HepG2 (cell line): ENCODE results near the gene MLLT1. TPM values are rescaled to one million over a fixed set of nuclear protein-coding genes. Genes with fewer than 3 reads are reported as not detected.

Source experiments
- ATAC-seq: fragments of 200-7000 bp; cut with Tn5 transposase; 3 replicates; pipeline ENCODE4 v1.9.1; 2020; ENCODE audit warnings: mild to moderate bottlenecking, moderate library complexity
- BruUV-seq: library from RNA; stranded (reverse); fragments of 400-500 nt; replicated peaks from 2 replicates; lab custom pipeline; 2021; lab: Mats Ljungman, UMichigan
- CTCF ChIA-PET: fragments of 300-600 bp; formaldehyde crosslinking; extraction: SDS; loops from one replicate; lab custom pipeline; 2021; ENCODE audit warnings: low total read pairs, inconsistent platforms, low intra/inter-chr PET ratio; lab: Yijun Ruan, JAX
- POLR2A ChIA-PET: fragments of 350-600 bp; sonication (Branson Sonifier 250); formaldehyde crosslinking; loops from one replicate; lab custom pipeline; 2020; ENCODE audit warnings: antibody characterized with exemption, inconsistent platforms; lab: Yijun Ruan, JAX
- DNase-seq: peaks from one replicate; pipeline ENCODE4 v3.0.0-alpha.2; 2015; ENCODE audit warnings: low spot score
- FAIRE-seq: peaks from 3 replicates; lab custom pipeline; 2011; peaks lifted over from hg19 to GRCh38; lab: Jason Lieb, UNC
- H2AFZ ChIP-seq: one replicate; pipeline ENCODE4 v1.6.1; 2011; ENCODE audit warnings: low read length, inconsistent platforms
- H3K27ac ChIP-seq: fragments of 300-600 bp; 3 replicates; pipeline ENCODE4 v1.8.0; 2011; ENCODE audit warnings: mixed run types, mild to moderate bottlenecking, mixed read lengths, low read length, inconsistent platforms; ENCODE audit not compliant: insufficient read depth; ENCODE audit errors: extremely low read length
- H3K27me3 ChIP-seq, 2 experiments: fragments of 200-600 bp in 1 of 2; 2 replicates in 1 of 2; 3 replicates in 1 of 2; pipeline versions ENCODE4 v1.6.0 to v1.8.0; 2011; ENCODE audit warnings: low read length in 2 of 2, mild to moderate bottlenecking in 2 of 2, moderate library complexity in 2 of 2, inconsistent platforms in 1 of 2; ENCODE audit not compliant: insufficient read depth in 2 of 2, control insufficient read depth in 1 of 2
- H3K36me3 ChIP-seq, 2 experiments: fragments of 200-600 bp in 1 of 2; replicated peaks in 1 of 2; 2 replicates in 1 of 2; 3 replicates in 1 of 2; pipeline versions ENCODE4 v1.5.1 to v1.8.0; 2011; ENCODE audit warnings: low read length in 2 of 2, inconsistent platforms in 1 of 2; ENCODE audit not compliant: insufficient read depth in 2 of 2, control insufficient read depth in 1 of 2
- H3K4me1 ChIP-seq: 2 replicates; pipeline ENCODE4 v1.5.1; 2012; ENCODE audit warnings: low read length, inconsistent platforms; ENCODE audit not compliant: insufficient read depth
- H3K4me2 ChIP-seq: 2 replicates; pipeline ENCODE4 v1.6.0; 2011; ENCODE audit warnings: low read depth, low read length, inconsistent platforms
- H3K4me3 ChIP-seq, 3 experiments: fragments of 200-600 bp in 1 of 3; sonication (generic), shearing (Covaris generic) in 1 of 3; replicated peaks in 1 of 3; 2 replicates each; pipeline ENCODE4 v1.5.1; 2011 to 2016; ENCODE audit warnings: low read length in 3 of 3, inconsistent platforms in 2 of 3, low read depth in 2 of 3, mild to moderate bottlenecking in 2 of 3, control low read depth in 1 of 3, mixed read lengths in 1 of 3; ENCODE audit not compliant: insufficient read depth in 1 of 3
- H3K79me2 ChIP-seq: one replicate; pipeline ENCODE4 v1.6.1; 2011; ENCODE audit warnings: low read length, inconsistent platforms; ENCODE audit not compliant: insufficient read depth
- H3K9ac ChIP-seq: 2 replicates; pipeline ENCODE4 v1.6.0; 2011; ENCODE audit warnings: mild to moderate bottlenecking, low read depth, low read length, inconsistent platforms; ENCODE audit not compliant: insufficient read depth
- H3K9me3 ChIP-seq: 2 replicates; pipeline ENCODE4 v1.5.1; 2012; ENCODE audit warnings: mild to moderate bottlenecking, low read length
- H4K20me1 ChIP-seq: 2 replicates; pipeline ENCODE4 v1.6.0; 2011; ENCODE audit warnings: inconsistent platforms, mild to moderate bottlenecking, low read length, moderate library complexity; ENCODE audit not compliant: insufficient read depth
- AGO2 ChIP-seq: fragments of 200-400 bp; formaldehyde crosslinking; optimal IDR thresholded peaks from 2 replicates; pipeline ENCODE3; 2017; ENCODE audit warnings: mild to moderate bottlenecking, low read depth, low read length, moderate library complexity
- CHCHD3 ChIP-seq: sonication (generic); formaldehyde crosslinking; IDR thresholded peaks from 2 replicates; pipeline ENCODE4 v1.8.0; 2022; ENCODE audit warnings: mild to moderate bottlenecking, missing genetic modification reagents, moderate library complexity
- HOXA3 ChIP-seq: sonication (generic); formaldehyde crosslinking; IDR thresholded peaks from 2 replicates; pipeline ENCODE4 v1.5.0; 2020; ENCODE audit warnings: missing genetic modification reagents
- JUND ChIP-seq: sonication (generic); formaldehyde crosslinking; IDR thresholded peaks from 2 replicates; pipeline ENCODE4 v1.8.0; 2022; ENCODE audit warnings: mild to moderate bottlenecking, missing genetic modification reagents
- KDM6A ChIP-seq: IDR thresholded peaks from 2 replicates; pipeline ENCODE4 v1.6.1; 2016; ENCODE audit warnings: low read depth
- NFYC ChIP-seq: IDR thresholded peaks from 2 replicates; pipeline ENCODE4 v1.6.1; 2016; ENCODE audit warnings: missing genetic modification reagents, missing compliant biosample characterization
- NR1H2 ChIP-seq: sonication (generic); formaldehyde crosslinking; IDR thresholded peaks from 2 replicates; pipeline ENCODE4 v1.8.1; 2022; ENCODE audit warnings: low read depth, missing genetic modification reagents, borderline replicate concordance
- POLR2AphosphoS5 ChIP-seq: IDR thresholded peaks from 2 replicates; pipeline ENCODE4 v1.6.1; 2012; ENCODE audit warnings: low read depth, low read length
- RBM22 ChIP-seq: fragments of 200-400 bp; formaldehyde crosslinking; optimal IDR thresholded peaks from 2 replicates; pipeline ENCODE3; 2017; ENCODE audit warnings: mild to moderate bottlenecking, low read length, moderate library complexity
- SIX1 ChIP-seq: sonication (generic); formaldehyde crosslinking; IDR thresholded peaks from 2 replicates; pipeline ENCODE4 v1.4.0; 2020; ENCODE audit warnings: missing genetic modification reagents, borderline replicate concordance
- ZNF776 ChIP-seq: sonication (generic); formaldehyde crosslinking; IDR thresholded peaks from 2 replicates; pipeline ENCODE4 v1.4.0; 2020; ENCODE audit warnings: mild to moderate bottlenecking, missing genetic modification reagents
- WGBS: methylation state at CpG from one replicate; pipeline ENCODE4 v1.1.6; 2017; ENCODE audit warnings: low lambda C conversion rate; 5-methylcytosine and 5-hydroxymethylcytosine counted together
- in situ Hi-C: cut with HindIII; loops from 2 replicates; pipeline ENCODE4 v1.10.0; 2017; ENCODE audit warnings: low pct_unique_long_range_greater_than_20kb; ENCODE audit not compliant: extremely low pct_ligation_motif_present
- intact Hi-C: fragments of 100-400 bp; cut with micrococcal nuclease; formaldehyde crosslinking; loops from one replicate; pipeline ENCODE4 v1.10.0; 2022; ENCODE audit not compliant: unreplicated experiment
- polyA plus RNA-seq, 8 experiments: library from polyadenylated mRNA; depleted of rRNA in 3 of 8; stranded (reverse) in 7 of 8; unstranded in 1 of 8; fragments of >200 nt; fragmentation: Illumina TruSeq in 4 of 8; extraction: Trizol in 4 of 8; gene quantifications; 2 replicates each; pipeline versions ENCODE4 v1.2.1 to v1.2.3, GENCODE V29; 2011 to 2016; ENCODE audit warnings: low read depth in 4 of 8, missing spikeins in 1 of 8, mixed read lengths in 1 of 8; ENCODE audit not compliant: insufficient read depth in 1 of 8
- total RNA-seq, 5 experiments: library from RNA; depleted of rRNA; stranded (reverse); fragments of >200 nt; fragmentation: Illumina TruSeq; extraction: Trizol; gene quantifications; 2 replicates each; pipeline ENCODE4 v1.2.3, GENCODE V29; 2016; ENCODE audit warnings: low read depth in 1 of 5
- TF ChIP-seq, protein P1 (sequence below): sonication (generic); formaldehyde crosslinking; IDR thresholded peaks from 2 replicates; pipeline ENCODE4 v1.4.0; 2020; ENCODE audit warnings: mild to moderate bottlenecking, missing genetic modification reagents

The MLLT1 gene
- total and polyA plus RNA-seq, 2 of the 13 experiments (the other 11 are each of a cell fraction or from before 2014, with no cell fraction given) = 11.7 to 12.2 TPM

GRCh38 chr19:6217752-6218334 is 61.9 kb downstream of the MLLT1 start (continued):
- TF ChIP-seq CHCHD3 (CRISPR knock-in tag) (no peak), HOXA3 (CRISPR knock-in tag) (no peak), ZNF776 (CRISPR knock-in tag) (no peak), SIX1 (no peak), NR1H2 (no peak), KDM6A (CRISPR knock-in tag) (no peak), NFYC (CRISPR knock-in tag) (no peak), POLR2AphosphoS5 (no peak)
- TF ChIP-seq, protein P1, sequence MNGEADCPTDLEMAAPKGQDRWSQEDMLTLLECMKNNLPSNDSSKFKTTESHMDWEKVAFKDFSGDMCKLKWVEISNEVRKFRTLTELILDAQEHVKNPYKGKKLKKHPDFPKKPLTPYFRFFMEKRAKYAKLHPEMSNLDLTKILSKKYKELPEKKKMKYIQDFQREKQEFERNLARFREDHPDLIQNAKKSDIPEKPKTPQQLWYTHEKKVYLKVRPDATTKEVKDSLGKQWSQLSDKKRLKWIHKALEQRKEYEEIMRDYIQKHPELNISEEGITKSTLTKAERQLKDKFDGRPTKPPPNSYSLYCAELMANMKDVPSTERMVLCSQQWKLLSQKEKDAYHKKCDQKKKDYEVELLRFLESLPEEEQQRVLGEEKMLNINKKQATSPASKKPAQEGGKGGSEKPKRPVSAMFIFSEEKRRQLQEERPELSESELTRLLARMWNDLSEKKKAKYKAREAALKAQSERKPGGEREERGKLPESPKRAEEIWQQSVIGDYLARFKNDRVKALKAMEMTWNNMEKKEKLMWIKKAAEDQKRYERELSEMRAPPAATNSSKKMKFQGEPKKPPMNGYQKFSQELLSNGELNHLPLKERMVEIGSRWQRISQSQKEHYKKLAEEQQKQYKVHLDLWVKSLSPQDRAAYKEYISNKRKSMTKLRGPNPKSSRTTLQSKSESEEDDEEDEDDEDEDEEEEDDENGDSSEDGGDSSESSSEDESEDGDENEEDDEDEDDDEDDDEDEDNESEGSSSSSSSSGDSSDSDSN (CRISPR knock-in tag) = no peak
- TF ChIP-seq, all 625 proteins: peak for 0

DNA sequence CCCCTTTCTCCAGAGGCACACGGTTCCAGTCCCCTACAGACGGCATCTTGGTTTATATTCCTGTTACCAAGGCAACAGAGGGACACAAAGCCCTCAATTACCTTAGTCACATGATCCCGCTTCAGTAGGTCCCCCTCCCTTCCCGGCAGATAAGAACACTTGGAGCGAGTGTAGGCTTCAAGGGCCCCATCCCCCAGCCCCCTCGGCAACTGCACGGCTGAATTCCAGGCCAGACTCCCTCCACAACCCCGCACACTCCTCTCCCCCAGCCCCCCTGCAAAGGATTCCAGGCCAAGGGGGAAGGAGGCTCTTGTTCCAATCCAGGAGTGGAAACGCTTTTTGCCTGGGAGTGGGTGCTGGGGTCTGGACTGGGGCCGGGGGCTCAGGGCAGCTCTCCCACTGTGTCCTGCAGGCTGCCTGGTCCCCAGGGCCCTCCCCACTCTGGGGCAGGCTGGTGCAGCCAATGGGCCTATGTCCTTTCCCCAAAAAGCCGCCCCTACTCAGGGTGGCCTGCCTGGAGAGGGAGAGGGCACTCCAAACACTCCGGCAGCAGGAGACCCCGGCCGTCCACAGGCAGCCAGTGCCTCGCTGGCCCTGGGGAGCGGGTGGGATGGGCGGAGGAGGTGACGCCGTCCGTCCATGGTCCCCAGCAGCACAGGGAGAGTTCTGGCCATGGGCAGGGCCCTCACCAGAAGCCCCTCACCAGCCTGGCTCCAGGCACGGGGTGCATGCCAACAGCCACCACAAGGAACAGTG is 62.6 kb downstream of the MLLT1 start:
- H3K36me3 ChIP-seq = peaks cover 8 to 11% of the 10 kb centered on the region in 2 experiments; a peak in 4 of 5 replicates
- ATAC-seq = no peak
- ChIA-PET POLR2A (no interaction called here), CTCF (no interaction called here)
- no peaks in the 10 kb centered on the region for H4K20me1 ChIP-seq
- WGBS = 91% methylated on average over 7 of the region's 21 CpGs
- H3K4me3 ChIP-seq = no peak overlapping the region
- H3K79me2 ChIP-seq = no peaks in the 10 kb centered on the region
- no peaks in the 10 kb centered on the region for H3K27me3 ChIP-seq
- no peaks in the 10 kb centered on the region for H3K9me3 ChIP-seq
- H3K4me1 ChIP-seq = no peaks in the 10 kb centered on the region
- BruUV-seq = no TSS peak
- intact Hi-C loops = no loop called here
- H3K9ac ChIP-seq = no peak overlapping the region
- in situ Hi-C loops = no loop called here
- no peak overlapping the region for H3K4me2 ChIP-seq
- peak; percentile 45 for TF ChIP-seq RBM22
- TF ChIP-seq AGO2 = peak; percentile 52
- no peak for TF ChIP-seq JUND (CRISPR knock-in tag)
- no peak for FAIRE-seq
- DNase-seq = no peak
- H3K27ac ChIP-seq = no peak overlapping the region
- no peak overlapping the region for H2AFZ ChIP-seq
